Calu3 (cell line): ENCODE data around the gene RNF7. TPM values are rescaled to one million over a fixed set of nuclear protein-coding genes. Genes with fewer than 3 reads are reported as not detected.

Experiments
- BruUV-seq: library from RNA; stranded (reverse); fragments of 400-500 nt; replicated peaks from 2 replicates; lab custom pipeline; 2021; lab: Mats Ljungman, UMichigan
- CTCF ChIA-PET: fragments of 300-600 bp; sonication (Branson Sonifier 250); formaldehyde crosslinking; loops from one replicate; lab custom pipeline; 2022; ENCODE audit warnings: antibody characterized with exemption; lab: Charles Lee
- DNase-seq: peaks from one replicate; pipeline ENCODE4 v3.0.0; 2022
- H3K27ac Mint-ChIP-seq: one replicate; pipeline ENCODE4 v1.8.0; 2022; ENCODE audit warnings: mixed read lengths; ENCODE audit not compliant: unreplicated experiment
- H3K27me3 Mint-ChIP-seq: one replicate; pipeline ENCODE4 v1.8.0; 2022; ENCODE audit warnings: mixed read lengths; ENCODE audit not compliant: unreplicated experiment
- H3K36me3 Mint-ChIP-seq: one replicate; pipeline ENCODE4 v1.8.0; 2022; ENCODE audit warnings: mild to moderate bottlenecking, moderate library complexity, mixed read lengths; ENCODE audit not compliant: insufficient read depth, unreplicated experiment
- H3K4me1 Mint-ChIP-seq: one replicate; pipeline ENCODE4 v1.8.0; 2022; ENCODE audit warnings: mild to moderate bottlenecking, low read depth, mixed read lengths; ENCODE audit not compliant: unreplicated experiment
- H3K4me3 Mint-ChIP-seq: one replicate; pipeline ENCODE4 v1.8.0; 2022; ENCODE audit warnings: mild to moderate bottlenecking, low read depth, moderate library complexity, mixed read lengths; ENCODE audit not compliant: unreplicated experiment
- H3K9me3 Mint-ChIP-seq: one replicate; pipeline ENCODE4 v1.8.0; 2022; ENCODE audit warnings: low read depth, mixed read lengths; ENCODE audit not compliant: unreplicated experiment
- CTCF ChIP-seq: fragments of 200-600 bp; IDR thresholded peaks from one replicate; pipeline ENCODE4 v1.8.0; 2022; ENCODE audit warnings: antibody characterized with exemption; ENCODE audit not compliant: unreplicated experiment
- intact Hi-C: fragments of 100-400 bp; cut with micrococcal nuclease; formaldehyde crosslinking; loops from one replicate; pipeline ENCODE4 v1.10.0; 2022; ENCODE audit not compliant: unreplicated experiment
- total RNA-seq: library from RNA; stranded (reverse); gene quantifications from 2 replicates; pipeline ENCODE4 v1.2.3, GENCODE V29; 2022

RNF7 gene
- total RNA-seq, 1 experiment from 2014 or later = 108 TPM

- Mint-ChIP-seq H3K4me3 (no peak overlapping the region), H3K36me3 (no peaks in the 10 kb centered on the region), H3K4me1 (no peaks in the 10 kb centered on the region), H3K9me3 (no peaks in the 10 kb centered on the region), H3K27ac (no peak overlapping the region), H3K27me3 (peaks cover 19% of the 10 kb centered on the region)
- no TSS peak for BruUV-seq
- no peak for DNase-seq
- CTCF ChIA-PET = interaction anchor here (1.1 kb wide), 1 partner anchor 38 kb away, joined by 3 read pairs; no protein-coding TSS in a partner anchor
- intact Hi-C loops = no loop called here
- TF ChIP-seq CTCF = no peak
These were observed 40.1 kb downstream of the RNF7 start for GRCh38 chr3:141777957-141778813.

GRCh38 chr3:141779667-141780066 lies 41.6 kb downstream of the RNF7 start:
- TF ChIP-seq CTCF = no peak
- H3K4me3 Mint-ChIP-seq = no peak overlapping the region
- BruUV-seq = no TSS peak
- peaks cover 27% of the 10 kb centered on the region for H3K27me3 Mint-ChIP-seq
- no peak overlapping the region for H3K27ac Mint-ChIP-seq
- no peaks in the 10 kb centered on the region for H3K4me1 Mint-ChIP-seq
- H3K9me3 Mint-ChIP-seq = no peaks in the 10 kb centered on the region
- no peaks in the 10 kb centered on the region for H3K36me3 Mint-ChIP-seq
- no peak for DNase-seq
- CTCF ChIA-PET = no interaction called here
- intact Hi-C loops = no loop called here

- no peaks in the 10 kb centered on the region for H3K36me3 Mint-ChIP-seq
- peaks cover 27% of the 10 kb centered on the region for H3K27me3 Mint-ChIP-seq
- intact Hi-C loops = no loop called here
- DNase-seq = no peak
- H3K9me3 Mint-ChIP-seq = no peaks in the 10 kb centered on the region
- no peak overlapping the region for H3K27ac Mint-ChIP-seq
- no TSS peak for BruUV-seq
- H3K4me1 Mint-ChIP-seq = no peaks in the 10 kb centered on the region
- CTCF ChIA-PET = interaction anchor here (0.6 to 1.0 kb wide), 3 partner anchors 16 to 83 kb away, joined by 3 to 11 read pairs (median 4); no protein-coding TSS in a partner anchor
- H3K4me3 Mint-ChIP-seq = no peak overlapping the region
- TF ChIP-seq CTCF = no peak
These were observed 44.4 kb downstream of the RNF7 start for GRCh38 chr3:141782386-141782932.

GRCh38 chr3:141783632-141784031 lies 45.5 kb downstream of the RNF7 start:
- H3K4me3 Mint-ChIP-seq = no peak overlapping the region
- intact Hi-C loops = no loop called here
- BruUV-seq = no TSS peak
- no peak for TF ChIP-seq CTCF
- no peaks in the 10 kb centered on the region for H3K4me1 Mint-ChIP-seq
- no peak for DNase-seq
- CTCF ChIA-PET = interaction anchor here (0.8 to 1.0 kb wide), 2 partner anchors 10 to 58 kb away, joined by 3 to 4 read pairs; no protein-coding TSS in a partner anchor
- H3K27ac Mint-ChIP-seq = no peak overlapping the region
- no peaks in the 10 kb centered on the region for H3K9me3 Mint-ChIP-seq
- no peaks in the 10 kb centered on the region for H3K36me3 Mint-ChIP-seq
- H3K27me3 Mint-ChIP-seq = peaks cover 27% of the 10 kb centered on the region
